Activated CD4-positive, alpha-beta T cell treated with anti-CD3 and anti-CD28 coated beads, Interleukin-2, Interleukin-6, amounts not matched to agents 100 ng/mL and 50 ng/mL, durations not matched to agents 16 hours and 8 hours (primary cell): ENCODE data around the gene RNASE12.
A peak's percentile ranks its signal among the peaks of the same experiment; 100 is the strongest.
"Not testable (repeated sequence)": the region's sequence is repeated elsewhere in the genome, so short reads cannot be mapped to it uniquely, and the experiment has no call there.

Source experiments
- DNase-seq: peaks from one replicate; pipeline ENCODE4 v3.0.0-alpha.2; 2020

The RNASE12 gene

GRCh38 chr14:20613094-20614037 lies 22.2 kb upstream of the RNASE12 start:
- DNase-seq = peak; percentile 96

GRCh38 chr14:20612403-20612802 lies 21.2 kb upstream of the RNASE12 start:
- no peak for DNase-seq

GRCh38 chr14:20611277-20611676 lies 20.1 kb upstream of the RNASE12 start:
- DNase-seq = no peak

DNA sequence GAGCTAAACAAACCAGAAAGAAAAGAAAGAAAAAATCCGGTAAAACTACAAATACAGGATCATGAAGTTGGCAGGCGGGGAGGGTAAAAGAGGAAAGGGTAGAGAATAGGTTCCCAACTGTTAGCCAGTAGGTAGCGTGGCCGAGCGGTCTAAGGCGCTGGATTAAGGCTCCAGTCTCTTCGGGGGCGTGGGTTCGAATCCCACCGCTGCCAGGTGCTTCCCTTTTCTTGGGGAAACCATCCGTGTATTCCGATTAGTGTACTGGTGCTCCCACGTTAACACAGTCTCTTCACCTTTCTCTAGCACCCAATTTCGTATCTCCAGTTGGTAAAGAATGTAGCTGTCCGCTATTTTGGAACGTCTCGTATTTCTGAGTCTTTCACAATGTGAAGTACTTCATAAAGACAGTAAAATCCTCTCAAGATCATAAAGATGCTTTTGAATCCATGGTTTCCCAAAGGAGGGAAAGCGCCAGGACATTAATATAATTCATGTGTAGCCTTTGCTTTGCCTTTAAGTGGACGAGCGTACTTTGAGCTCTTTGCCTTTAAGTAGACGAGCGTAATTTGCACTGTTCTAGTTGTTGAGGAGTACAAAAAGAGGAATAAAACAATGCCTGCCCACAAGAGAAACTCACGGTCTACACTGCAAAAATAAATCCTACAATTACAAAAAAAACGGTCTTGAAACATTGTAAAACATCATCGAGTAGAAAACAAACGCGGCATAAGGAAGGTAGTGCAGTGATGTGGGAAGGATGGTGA lies 19.0 kb upstream of the RNASE12 start:
- peak; percentile 90 for DNase-seq

DNA sequence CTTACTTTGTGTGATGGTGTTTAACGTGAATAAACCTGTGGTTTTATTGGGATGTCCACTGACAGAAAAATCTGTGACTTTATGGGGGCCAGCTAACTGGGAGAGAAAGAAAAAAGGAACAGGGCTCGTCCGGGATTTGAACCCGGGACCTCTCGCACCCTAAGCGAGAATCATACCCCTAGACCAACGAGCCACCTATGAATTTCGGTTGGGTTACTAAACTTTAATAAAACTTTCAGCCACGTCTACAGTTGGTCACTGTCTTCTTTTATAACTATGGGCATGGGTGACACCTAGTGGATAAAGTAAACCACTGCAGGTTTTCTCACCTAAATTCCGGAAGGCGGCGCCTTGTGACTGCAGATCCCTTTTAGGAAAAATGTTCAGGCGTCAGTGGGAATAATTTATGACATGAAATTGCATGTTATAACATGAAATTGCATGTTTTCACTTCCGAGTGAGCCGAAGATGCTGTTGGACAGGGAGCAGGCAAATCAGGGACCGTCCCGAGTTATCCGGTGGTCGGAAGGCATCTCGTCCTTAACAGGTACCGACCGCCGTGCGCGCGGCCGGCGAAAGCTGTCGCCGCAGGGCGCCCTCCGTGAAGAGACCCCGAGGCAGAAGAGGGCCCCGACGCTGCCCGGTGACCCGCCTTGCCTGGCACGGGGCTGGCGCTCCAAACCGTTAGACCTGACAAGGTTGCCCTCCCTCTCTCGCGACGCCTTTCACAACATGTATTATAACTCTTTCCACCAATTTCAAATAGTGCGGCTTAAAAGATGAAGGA lies 18.2 kb upstream of the RNASE12 start:
- DNase-seq = peak; percentile 92

- no peak for DNase-seq
These were observed 17.4 kb upstream of the RNASE12 start for GRCh38 chr14:20608383-20609110.

DNA sequence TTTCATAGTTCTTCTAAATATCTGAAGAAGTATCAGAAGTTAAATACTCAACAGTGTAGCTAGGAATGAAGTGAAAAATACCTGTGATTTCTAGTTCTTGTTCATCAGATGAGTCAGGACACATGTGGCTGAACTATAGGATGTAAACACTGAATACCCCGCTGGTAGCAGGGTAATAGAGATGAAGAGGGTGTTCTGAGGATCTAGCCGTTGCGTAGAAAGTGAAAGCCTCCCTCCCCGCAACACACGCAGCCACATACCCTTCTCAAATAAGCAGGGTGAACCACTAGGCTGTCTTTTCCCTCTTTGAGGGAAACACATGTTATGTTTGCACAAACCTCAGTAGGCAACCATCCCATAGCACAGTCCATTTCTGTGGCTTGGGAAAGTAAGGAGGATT lies 16.4 kb upstream of the RNASE12 start:
- peak; percentile 58 for DNase-seq

- DNase-seq = no peak
These were observed 15.7 kb upstream of the RNASE12 start for GRCh38 chr14:20606902-20607242.

DNA sequence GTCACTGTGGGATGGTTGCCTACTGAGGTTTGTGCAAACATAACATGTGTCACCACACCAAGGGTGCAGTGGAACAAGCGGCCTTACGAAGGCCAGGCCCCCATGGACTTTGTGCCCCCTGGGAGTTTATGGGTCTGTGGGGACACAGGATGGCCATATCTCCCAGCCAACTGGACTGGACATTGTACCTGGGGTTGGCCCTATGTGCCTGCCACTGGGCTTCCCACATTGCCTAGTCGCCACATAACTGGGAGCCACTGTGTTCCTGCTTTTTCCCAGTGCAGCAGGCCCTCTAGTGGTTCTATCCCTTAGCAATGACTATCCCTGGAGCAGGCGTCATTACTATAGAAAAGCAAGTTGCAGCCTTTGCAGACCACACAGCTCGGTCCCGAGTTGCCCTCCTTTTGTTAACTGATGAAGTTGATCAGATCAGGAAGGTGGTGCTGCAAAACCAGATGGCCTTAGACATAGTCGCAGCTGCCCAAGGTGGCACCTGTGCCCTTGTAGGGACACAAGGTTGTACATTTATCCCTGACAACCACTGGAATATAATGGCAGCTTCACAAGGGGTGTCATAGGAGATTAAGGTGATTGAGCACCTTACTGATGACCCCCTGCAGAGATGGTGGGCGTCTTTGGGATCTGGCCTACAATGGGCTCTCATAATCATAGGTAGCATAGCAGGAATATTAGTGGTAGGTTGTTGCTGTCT lies 15.2 kb upstream of the RNASE12 start:
- no peak for DNase-seq

DNA sequence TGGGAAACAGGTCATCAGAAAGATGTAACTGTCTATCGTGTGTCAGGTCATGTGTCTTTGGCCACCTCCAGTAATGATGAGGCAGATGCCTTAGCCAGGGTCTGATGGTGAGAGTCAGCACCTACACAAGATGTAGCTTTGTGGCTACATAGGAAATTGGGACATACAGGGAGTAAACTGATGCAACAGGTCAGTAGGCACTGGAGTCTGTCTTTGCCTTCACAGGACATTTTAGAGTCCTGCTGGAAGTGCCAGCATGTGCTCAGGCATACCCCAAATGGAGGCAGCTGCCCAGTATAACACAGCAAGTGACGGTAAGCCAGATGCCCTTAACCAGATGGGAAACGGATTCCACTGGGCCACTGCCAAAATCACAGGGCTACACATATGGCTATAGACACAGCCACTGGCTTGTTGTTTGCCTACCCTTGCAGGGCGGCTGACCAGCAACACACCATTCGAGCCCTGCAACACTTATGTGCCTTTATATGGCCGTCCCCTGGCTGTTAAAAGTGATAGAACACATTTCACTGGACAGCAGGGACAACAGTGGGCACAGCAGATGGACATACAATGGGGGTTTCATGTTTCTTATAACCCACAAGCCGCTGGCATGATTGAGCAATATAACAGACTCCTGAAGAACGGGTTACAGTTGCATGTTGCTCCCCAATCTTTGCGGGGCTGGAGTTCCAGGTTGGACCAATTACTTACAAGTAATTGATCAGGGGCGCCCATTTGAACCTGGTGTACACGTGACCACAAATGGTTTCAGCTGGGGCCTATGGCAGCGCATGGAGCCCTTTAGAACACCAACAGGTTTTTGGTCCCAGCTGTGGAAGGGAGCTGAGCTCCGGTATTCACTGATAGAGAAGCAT lies 12.9 kb upstream of the RNASE12 start:
- DNase-seq = no peak

DNA sequence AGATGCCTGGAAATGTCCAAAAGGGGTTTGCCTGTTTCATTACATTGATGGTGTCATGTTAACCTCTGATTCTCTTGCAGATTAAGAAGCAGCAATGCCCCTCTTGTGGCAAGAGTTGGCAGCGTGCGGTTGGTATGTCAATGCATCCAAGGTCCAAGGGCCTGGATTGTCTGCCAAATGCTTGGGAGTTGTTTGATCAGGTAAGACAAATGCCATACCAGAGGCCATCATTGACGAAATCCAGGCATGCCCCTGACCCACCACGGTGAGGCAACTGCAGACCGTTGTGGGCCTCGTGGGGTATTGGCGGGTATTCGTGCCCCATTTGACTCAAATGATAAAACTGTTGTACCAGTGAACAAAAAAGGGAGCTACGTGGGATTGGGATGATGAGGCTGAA lies 11.4 kb upstream of the RNASE12 start:
- no peak for DNase-seq

DNA sequence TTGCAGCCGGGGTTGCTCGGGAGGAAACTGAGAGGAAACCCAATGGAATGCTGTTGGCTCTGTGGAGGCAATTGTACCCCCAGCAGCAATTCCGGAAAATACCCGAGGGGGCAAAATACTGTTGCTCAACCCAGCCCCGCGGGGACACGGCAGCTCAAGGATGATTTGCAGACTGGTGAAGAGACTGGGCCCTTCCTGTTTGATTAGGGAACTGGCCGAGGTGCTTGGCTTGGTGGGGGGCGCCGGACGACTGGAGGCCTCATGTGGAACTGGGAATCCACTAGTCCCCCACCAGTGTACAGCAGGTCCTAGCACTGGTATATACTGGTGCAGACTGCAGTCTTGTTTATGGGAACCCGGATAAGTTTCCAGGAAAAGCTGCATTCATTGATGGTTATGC lies 10.3 kb upstream of the RNASE12 start:
- DNase-seq = no peak

GRCh38 chr14:20597108-20597507 lies 5.9 kb upstream of the RNASE12 start:
- DNase-seq = no peak

GRCh38 chr14:20595726-20596125 lies 4.5 kb upstream of the RNASE12 start:
- not testable (repeated sequence) for DNase-seq

- no peak for DNase-seq
These were observed 1.4 kb upstream of the RNASE12 start for GRCh38 chr14:20592574-20592973.

GRCh38 chr14:20587489-20588154 lies 3.6 kb downstream of the RNASE12 start, which contains the start of gene RNASE11:
RNASE11 (minus strand) TSS chr14:20588001.
- DNase-seq = peak; percentile 38

GRCh38 chr14:20583908-20584307 lies 7.3 kb downstream of the RNASE12 start:
- no peak for DNase-seq

- DNase-seq = no peak
These were observed 8.0 kb downstream of the RNASE12 start for GRCh38 chr14:20583142-20583541.

- no peak for DNase-seq
These were observed 10.9 kb downstream of the RNASE12 start for GRCh38 chr14:20580242-20580641.
